ENCODE measurements around the gene ZC3H6.
"Not testable (repeated sequence)": the region's sequence is repeated elsewhere in the genome, so short reads cannot be mapped to it uniquely, and the experiment has no call there.

ZC3H6 gene

DNA sequence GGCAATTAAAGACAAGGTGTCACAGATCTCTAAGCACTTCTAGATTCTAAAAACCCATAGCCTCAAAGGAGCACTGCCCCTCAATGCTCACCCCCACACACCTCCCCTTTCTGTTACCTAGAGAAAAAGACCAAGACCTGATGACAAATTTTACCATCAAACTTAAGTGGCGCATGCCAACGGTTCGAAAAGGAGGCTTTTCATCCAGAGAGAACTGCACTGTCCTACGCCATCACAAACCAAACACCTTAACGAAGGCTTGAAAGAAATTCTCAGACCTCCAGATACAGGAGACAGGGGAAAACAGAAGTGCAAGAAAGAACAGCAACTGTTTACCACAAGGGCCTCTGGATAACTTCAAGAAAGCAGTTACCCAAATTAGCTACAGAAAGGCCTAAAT lies 2.0 kb upstream of the ZC3H6 start:
- TF ChIP-seq, protein P1, sequence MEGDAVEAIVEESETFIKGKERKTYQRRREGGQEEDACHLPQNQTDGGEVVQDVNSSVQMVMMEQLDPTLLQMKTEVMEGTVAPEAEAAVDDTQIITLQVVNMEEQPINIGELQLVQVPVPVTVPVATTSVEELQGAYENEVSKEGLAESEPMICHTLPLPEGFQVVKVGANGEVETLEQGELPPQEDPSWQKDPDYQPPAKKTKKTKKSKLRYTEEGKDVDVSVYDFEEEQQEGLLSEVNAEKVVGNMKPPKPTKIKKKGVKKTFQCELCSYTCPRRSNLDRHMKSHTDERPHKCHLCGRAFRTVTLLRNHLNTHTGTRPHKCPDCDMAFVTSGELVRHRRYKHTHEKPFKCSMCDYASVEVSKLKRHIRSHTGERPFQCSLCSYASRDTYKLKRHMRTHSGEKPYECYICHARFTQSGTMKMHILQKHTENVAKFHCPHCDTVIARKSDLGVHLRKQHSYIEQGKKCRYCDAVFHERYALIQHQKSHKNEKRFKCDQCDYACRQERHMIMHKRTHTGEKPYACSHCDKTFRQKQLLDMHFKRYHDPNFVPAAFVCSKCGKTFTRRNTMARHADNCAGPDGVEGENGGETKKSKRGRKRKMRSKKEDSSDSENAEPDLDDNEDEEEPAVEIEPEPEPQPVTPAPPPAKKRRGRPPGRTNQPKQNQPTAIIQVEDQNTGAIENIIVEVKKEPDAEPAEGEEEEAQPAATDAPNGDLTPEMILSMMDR (IDR thresholded peaks at IDR 0.05; ENCODE audit: borderline replicate concordance, control extremely low read depth, extremely low read depth, insufficient read depth, missing control alignments): no peak
- in situ Hi-C loops (cut with MboI; ENCODE audit: low sequenced_read_pairs, unreplicated experiment): no loop called here
- DNase-seq (ENCODE audit: low spot score): no peak

DNA sequence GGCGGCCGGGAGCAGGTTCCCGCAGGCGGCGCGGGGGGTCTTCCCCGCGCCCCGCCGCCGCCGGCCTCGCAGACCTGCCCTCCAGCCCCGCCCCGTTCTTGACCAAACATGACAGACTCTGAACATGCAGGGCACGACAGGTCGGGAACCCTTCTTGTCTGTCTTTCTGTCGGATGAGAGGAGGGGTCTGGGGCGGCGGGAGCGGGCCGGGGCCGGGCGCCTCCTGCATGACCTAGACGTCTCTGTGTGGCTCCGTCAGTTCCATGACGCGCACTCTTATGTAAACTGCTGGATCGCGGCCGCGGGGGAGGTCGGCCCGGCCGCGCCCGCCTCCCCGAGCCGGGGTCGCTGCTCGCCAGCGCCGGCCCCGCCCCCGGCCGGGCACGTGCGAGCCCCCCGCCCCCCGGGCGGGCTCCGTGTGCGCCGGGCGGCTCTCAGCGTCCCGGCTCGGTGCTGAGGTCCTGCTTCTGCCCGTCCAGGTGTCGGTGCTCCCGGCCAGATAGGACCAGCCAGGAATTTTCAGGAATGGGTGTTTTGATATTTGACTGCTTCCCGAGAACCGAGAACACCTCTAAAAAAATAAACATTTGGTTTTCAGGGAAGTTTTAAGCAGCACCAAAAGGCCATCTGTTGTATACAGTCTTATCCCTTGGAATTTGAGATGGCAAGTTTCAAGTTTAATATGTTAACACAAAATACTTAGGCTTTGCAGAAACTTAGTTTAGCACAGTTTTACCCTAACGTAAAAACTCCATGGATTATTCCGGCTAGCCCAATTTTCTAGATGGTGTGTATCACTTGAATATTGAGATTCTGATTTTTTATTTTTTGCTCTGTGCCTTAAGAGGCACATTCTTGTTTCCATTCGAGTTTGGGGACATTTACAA lies 733 bp downstream of the ZC3H6 start:
- in situ Hi-C loops (cut with MboI; ENCODE audit: low sequenced_read_pairs, unreplicated experiment): no loop called here
- TF ChIP-seq, protein P1 (IDR thresholded peaks at IDR 0.05; ENCODE audit: borderline replicate concordance, control extremely low read depth, extremely low read depth, insufficient read depth, missing control alignments): no peak
- DNase-seq (ENCODE audit: low spot score): peak; percentile 85

GRCh38 chr2:112276954-112277353 lies 1.6 kb downstream of the ZC3H6 start:
- TF ChIP-seq, protein P1 (IDR thresholded peaks at IDR 0.05; ENCODE audit: borderline replicate concordance, control extremely low read depth, extremely low read depth, insufficient read depth, missing control alignments): no peak

GRCh38 chr2:112277596-112278220 lies 2.3 kb downstream of the ZC3H6 start:
- in situ Hi-C loops (cut with MboI; ENCODE audit: low sequenced_read_pairs, unreplicated experiment): no loop called here
- no peak for DNase-seq (ENCODE audit: low spot score)
- TF ChIP-seq, protein P1 (IDR thresholded peaks at IDR 0.05; ENCODE audit: borderline replicate concordance, control extremely low read depth, extremely low read depth, insufficient read depth, missing control alignments): no peak

More at GRCh38 chr2:112276954-112277353, 1.6 kb downstream of the ZC3H6 start:
- in situ Hi-C loops (cut with MboI; ENCODE audit: low sequenced_read_pairs, unreplicated experiment): no loop called here
- DNase-seq (ENCODE audit: low spot score): no peak

- DNase-seq (ENCODE audit: low spot score); in situ Hi-C loops (cut with MboI; ENCODE audit: low sequenced_read_pairs, unreplicated experiment): not testable (repeated sequence)
Measured at GRCh38 chr2:112282066-112282465, 6.7 kb downstream of the ZC3H6 start.

GRCh38 chr2:112283535-112283934 lies 8.1 kb downstream of the ZC3H6 start:
- in situ Hi-C loops (cut with MboI; ENCODE audit: low sequenced_read_pairs, unreplicated experiment); DNase-seq (ENCODE audit: low spot score): not testable (repeated sequence)

DNA sequence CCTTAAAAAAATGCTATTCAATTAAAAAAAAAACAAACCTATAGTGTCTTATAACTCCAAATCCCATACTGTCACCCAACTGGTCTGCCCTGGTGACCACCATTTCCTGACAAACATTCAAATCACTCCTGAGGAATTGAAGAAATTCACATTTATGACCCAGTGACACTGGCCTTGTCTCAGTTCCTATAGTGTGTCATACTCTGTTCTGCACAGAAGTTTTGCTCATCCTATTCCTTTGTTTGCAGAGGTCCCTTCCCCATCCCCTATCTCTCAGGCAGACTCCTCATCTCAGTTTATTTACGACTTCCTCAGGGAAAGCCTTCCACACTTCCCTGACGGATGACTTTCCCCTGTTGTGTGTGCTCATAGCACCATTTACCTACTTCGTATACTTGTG lies 14.7 kb downstream of the ZC3H6 start:
- TF ChIP-seq, protein P1 (IDR thresholded peaks at IDR 0.05; ENCODE audit: borderline replicate concordance, control extremely low read depth, extremely low read depth, insufficient read depth, missing control alignments): no peak
- DNase-seq (ENCODE audit: low spot score): no peak
- in situ Hi-C loops (cut with MboI; ENCODE audit: low sequenced_read_pairs, unreplicated experiment): no loop called here
